ENCODE results near the gene AIM2.
"Not testable (repeated sequence)": the region's sequence is repeated elsewhere in the genome, so short reads cannot be mapped to it uniquely, and the experiment has no call there.

The AIM2 gene

GRCh38 chr1:159054427-159054826, 22.1 kb downstream of the AIM2 start:
- DNase-seq (ENCODE audit: extremely low spot score): no peak
- CTCF ChIA-PET: interaction anchor here (2.7 kb wide), 2 partner anchors 10 to 17 kb away, joined by 10 to 12 read pairs; no protein-coding TSS in a partner anchor
- no peak for TF ChIP-seq CTCF (IDR thresholded peaks at IDR 0.05; ENCODE audit: control extremely low read depth, extremely low read depth, low read depth, missing control alignments)
- POLR2A ChIA-PET: no interaction called here

- POLR2A ChIA-PET: no interaction called here
- TF ChIP-seq CTCF (IDR thresholded peaks at IDR 0.05; ENCODE audit: control extremely low read depth, extremely low read depth, low read depth, missing control alignments): no peak
- CTCF ChIA-PET: no interaction called here
- DNase-seq (ENCODE audit: extremely low spot score): no peak
Measured at GRCh38 chr1:159051436-159051835, 25.1 kb downstream of the AIM2 start.

- CTCF ChIA-PET: interaction anchor here (0.7 kb wide), 1 partner anchor 26 kb away, joined by 3 read pairs; no protein-coding TSS in a partner anchor
- DNase-seq (ENCODE audit: extremely low spot score); POLR2A ChIA-PET: not testable (repeated sequence)
Measured at GRCh38 chr1:159046486-159046885, 30.1 kb downstream of the AIM2 start.

GRCh38 chr1:159040893-159041724, 35.5 kb downstream of the AIM2 start:
- ChIA-PET CTCF (interaction anchor here (0.8 to 3.0 kb wide), 6 partner anchors 10 to 43 kb away, joined by 3 to 13 read pairs (median 4); no protein-coding TSS in a partner anchor), POLR2A (interaction anchor here (0.6 kb wide), 1 partner anchor 1666 kb away, joined by 3 read pairs; no protein-coding TSS in a partner anchor)
- peak; percentile 18 for DNase-seq (ENCODE audit: extremely low spot score)
- no peak for TF ChIP-seq CTCF (IDR thresholded peaks at IDR 0.05; ENCODE audit: control extremely low read depth, extremely low read depth, low read depth, missing control alignments)

- POLR2A ChIA-PET: no interaction called here
- no peak for TF ChIP-seq CTCF (IDR thresholded peaks at IDR 0.05; ENCODE audit: control extremely low read depth, extremely low read depth, low read depth, missing control alignments)
- DNase-seq (ENCODE audit: extremely low spot score): no peak
- CTCF ChIA-PET: interaction anchor here (1.1 to 3.0 kb wide), 6 partner anchors 9 to 42 kb away, joined by 3 to 13 read pairs (median 5); no protein-coding TSS in a partner anchor
Measured at GRCh38 chr1:159040206-159040605, 36.4 kb downstream of the AIM2 start.

- CTCF ChIA-PET: interaction anchor here (0.9 to 2.4 kb wide), 7 partner anchors 10 to 58 kb away, joined by 3 to 13 read pairs (median 5); no protein-coding TSS in a partner anchor
- TF ChIP-seq CTCF (IDR thresholded peaks at IDR 0.05; ENCODE audit: control extremely low read depth, extremely low read depth, low read depth, missing control alignments): no peak
- POLR2A ChIA-PET: interaction anchor here (0.6 kb wide), 1 partner anchor 15 kb away, joined by 3 read pairs; no protein-coding TSS in a partner anchor
- no peak for DNase-seq (ENCODE audit: extremely low spot score)
Measured at GRCh38 chr1:159030877-159031447, 45.6 kb downstream of the AIM2 start.

All from GM10248 (cell line).